HepG2 (cell line): ENCODE measurements around the gene ATP5F1E. TPM values are rescaled to one million over a fixed set of nuclear protein-coding genes. Genes with fewer than 3 reads are reported as not detected.
A peak's percentile ranks its signal among the peaks of the same experiment; 100 is the strongest.

Experiments
- AHR ChIP-seq: IDR thresholded peaks from 2 replicates; pipeline ENCODE4 v1.6.1; 2018; ENCODE audit warnings: missing genetic modification reagents, missing compliant biosample characterization
- BATF2 ChIP-seq: sonication (generic); formaldehyde crosslinking; IDR thresholded peaks from 2 replicates; pipeline ENCODE4 v1.8.0; 2022; ENCODE audit warnings: mild to moderate bottlenecking, missing genetic modification reagents, moderate library complexity
- CAMTA2 ChIP-seq: sonication (generic); formaldehyde crosslinking; IDR thresholded peaks from 2 replicates; pipeline ENCODE4 v1.4.0; 2020; ENCODE audit warnings: mild to moderate bottlenecking, missing genetic modification reagents, borderline replicate concordance
- GABPA ChIP-seq, 2 experiments: IDR thresholded peaks; 2 replicates each; pipeline ENCODE4 v1.6.1; 2011 to 2016; ENCODE audit warnings: low read depth in 2 of 2, low read length in 1 of 2, missing biosample characterization in 1 of 2, missing genetic modification characterization in 1 of 2
- ISX ChIP-seq: sonication (generic); formaldehyde crosslinking; conservative IDR thresholded peaks from 2 replicates; pipeline ENCODE4 v1.5.0; 2020; ENCODE audit warnings: missing genetic modification reagents
- KLF15 ChIP-seq: sonication (generic); formaldehyde crosslinking; IDR thresholded peaks from 2 replicates; pipeline ENCODE4 v1.8.1; 2023; ENCODE audit warnings: borderline replicate concordance, mild to moderate bottlenecking, inconsistent platforms, missing genetic modification reagents, mixed read lengths
- NONO ChIP-seq, 2 experiments: fragments of 450-650 bp in 1 of 2; sonication (generic) in 1 of 2; formaldehyde crosslinking in 1 of 2; IDR thresholded peaks in 1 of 2; conservative IDR thresholded peaks in 1 of 2; 2 replicates each; pipeline versions ENCODE4 v1.6.1 to v1.8.0; 2017 to 2022; ENCODE audit warnings: mild to moderate bottlenecking in 1 of 2, missing genetic modification reagents in 1 of 2, moderate library complexity in 1 of 2
- PCBP1 ChIP-seq: fragments of 200-400 bp; formaldehyde crosslinking; IDR thresholded peaks from 2 replicates; pipeline ENCODE4 v1.6.1; 2017; ENCODE audit warnings: mild to moderate bottlenecking, low read depth, low read length, borderline replicate concordance
- SSRP1 ChIP-seq: IDR thresholded peaks from 2 replicates; pipeline ENCODE4 v1.6.1; 2016; ENCODE audit warnings: control low read depth
- ZBTB34 ChIP-seq: sonication (generic); formaldehyde crosslinking; IDR thresholded peaks from 2 replicates; pipeline ENCODE4 v1.8.0; 2022; ENCODE audit warnings: mild to moderate bottlenecking, missing genetic modification reagents
- ZBTB37 ChIP-seq: sonication (generic); formaldehyde crosslinking; IDR thresholded peaks from 2 replicates; pipeline ENCODE4 v1.4.0; 2020; ENCODE audit warnings: mild to moderate bottlenecking, missing genetic modification reagents
- ZNF317 ChIP-seq: sonication (generic); formaldehyde crosslinking; IDR thresholded peaks from 2 replicates; pipeline ENCODE4 v1.5.0; 2020; ENCODE audit warnings: mild to moderate bottlenecking, missing genetic modification reagents
- ZNF414 ChIP-seq: sonication (generic); formaldehyde crosslinking; IDR thresholded peaks from 2 replicates; pipeline ENCODE4 v1.5.0; 2020; ENCODE audit warnings: missing genetic modification reagents
- ZNF430 ChIP-seq: sonication (generic); formaldehyde crosslinking; IDR thresholded peaks from 2 replicates; pipeline ENCODE4 v1.9.0; 2021; ENCODE audit warnings: mild to moderate bottlenecking, missing genetic modification reagents
- ZNF570 ChIP-seq: sonication (generic); formaldehyde crosslinking; IDR thresholded peaks from 2 replicates; pipeline ENCODE4 v1.4.0; 2020; ENCODE audit warnings: mild to moderate bottlenecking, missing genetic modification reagents, borderline replicate concordance
- ZNF703 ChIP-seq: sonication (generic); formaldehyde crosslinking; IDR thresholded peaks from 2 replicates; pipeline ENCODE4 v1.5.1; 2020; ENCODE audit warnings: missing genetic modification reagents, mild to moderate bottlenecking, moderate library complexity, borderline replicate concordance
- ZSCAN5A ChIP-seq: sonication (generic); formaldehyde crosslinking; IDR thresholded peaks from 2 replicates; pipeline ENCODE4 v1.8.0; 2022; ENCODE audit warnings: mild to moderate bottlenecking, missing genetic modification reagents, borderline replicate concordance
- polyA plus RNA-seq, 8 experiments: library from polyadenylated mRNA; depleted of rRNA in 3 of 8; stranded (reverse) in 7 of 8; unstranded in 1 of 8; fragments of >200 nt; fragmentation: Illumina TruSeq in 4 of 8; extraction: Trizol in 4 of 8; gene quantifications; 2 replicates each; pipeline versions ENCODE4 v1.2.1 to v1.2.3, GENCODE V29; 2011 to 2016; ENCODE audit warnings: low read depth in 4 of 8, missing spikeins in 1 of 8, mixed read lengths in 1 of 8; ENCODE audit not compliant: insufficient read depth in 1 of 8
- total RNA-seq, 5 experiments: library from RNA; depleted of rRNA; stranded (reverse); fragments of >200 nt; fragmentation: Illumina TruSeq; extraction: Trizol; gene quantifications; 2 replicates each; pipeline ENCODE4 v1.2.3, GENCODE V29; 2016; ENCODE audit warnings: low read depth in 1 of 5
- TF ChIP-seq, protein P1 (sequence below): sonication (generic); formaldehyde crosslinking; IDR thresholded peaks from 2 replicates; pipeline ENCODE4 v1.4.0; 2020; ENCODE audit warnings: mild to moderate bottlenecking, missing genetic modification reagents
- TF ChIP-seq, protein P2 (sequence below): sonication (generic); formaldehyde crosslinking; IDR thresholded peaks from 2 replicates; pipeline ENCODE4; 2020; ENCODE audit warnings: missing genetic modification reagents, mild to moderate bottlenecking, borderline replicate concordance

Gene ATP5F1E
- total and polyA plus RNA-seq, 2 of the 13 experiments (the other 11 are each of a cell fraction or from before 2014, with no cell fraction given), result 121 to 134 TPM

- TF ChIP-seq CAMTA2 (CRISPR knock-in tag), result peak; percentile 50; the same call in 1 of the 2 replicates
- TF ChIP-seq ISX (CRISPR knock-in tag), result no peak
- TF ChIP-seq ZBTB34, result no peak
- no peak for TF ChIP-seq GABPA (IDR thresholded peaks at IDR 0.05; ENCODE audit: low read depth, low read length)
- TF ChIP-seq GABPA (CRISPR knock-in tag; IDR thresholded peaks at IDR 0.05; ENCODE audit: low read depth), result peak; percentile 56; the same call in 1 of the 2 replicates
- no peak for TF ChIP-seq PCBP1
- no peak for TF ChIP-seq BATF2 (CRISPR knock-in tag)
- TF ChIP-seq, protein P1, sequence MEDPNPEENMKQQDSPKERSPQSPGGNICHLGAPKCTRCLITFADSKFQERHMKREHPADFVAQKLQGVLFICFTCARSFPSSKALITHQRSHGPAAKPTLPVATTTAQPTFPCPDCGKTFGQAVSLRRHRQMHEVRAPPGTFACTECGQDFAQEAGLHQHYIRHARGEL (CRISPR knock-in tag), result no peak
- no peak for TF ChIP-seq SSRP1 (CRISPR knock-in tag)
- TF ChIP-seq NONO (IDR thresholded peaks at IDR 0.05), result no peak
- no peak for TF ChIP-seq NONO (CRISPR knock-in tag; conservative IDR thresholded peaks at IDR 0.05)
- TF ChIP-seq AHR (CRISPR knock-in tag), result no peak
- no peak; the same call in 1 of the 2 replicates for TF ChIP-seq ZNF430 (CRISPR knock-in tag)
- TF ChIP-seq ZNF703 (CRISPR knock-in tag), result peak; percentile 89
- no peak for TF ChIP-seq ZBTB37 (CRISPR knock-in tag)
- no peak for TF ChIP-seq ZSCAN5A (CRISPR knock-in tag)
- TF ChIP-seq ZNF570 (CRISPR knock-in tag), result no peak
- TF ChIP-seq, protein P2, sequence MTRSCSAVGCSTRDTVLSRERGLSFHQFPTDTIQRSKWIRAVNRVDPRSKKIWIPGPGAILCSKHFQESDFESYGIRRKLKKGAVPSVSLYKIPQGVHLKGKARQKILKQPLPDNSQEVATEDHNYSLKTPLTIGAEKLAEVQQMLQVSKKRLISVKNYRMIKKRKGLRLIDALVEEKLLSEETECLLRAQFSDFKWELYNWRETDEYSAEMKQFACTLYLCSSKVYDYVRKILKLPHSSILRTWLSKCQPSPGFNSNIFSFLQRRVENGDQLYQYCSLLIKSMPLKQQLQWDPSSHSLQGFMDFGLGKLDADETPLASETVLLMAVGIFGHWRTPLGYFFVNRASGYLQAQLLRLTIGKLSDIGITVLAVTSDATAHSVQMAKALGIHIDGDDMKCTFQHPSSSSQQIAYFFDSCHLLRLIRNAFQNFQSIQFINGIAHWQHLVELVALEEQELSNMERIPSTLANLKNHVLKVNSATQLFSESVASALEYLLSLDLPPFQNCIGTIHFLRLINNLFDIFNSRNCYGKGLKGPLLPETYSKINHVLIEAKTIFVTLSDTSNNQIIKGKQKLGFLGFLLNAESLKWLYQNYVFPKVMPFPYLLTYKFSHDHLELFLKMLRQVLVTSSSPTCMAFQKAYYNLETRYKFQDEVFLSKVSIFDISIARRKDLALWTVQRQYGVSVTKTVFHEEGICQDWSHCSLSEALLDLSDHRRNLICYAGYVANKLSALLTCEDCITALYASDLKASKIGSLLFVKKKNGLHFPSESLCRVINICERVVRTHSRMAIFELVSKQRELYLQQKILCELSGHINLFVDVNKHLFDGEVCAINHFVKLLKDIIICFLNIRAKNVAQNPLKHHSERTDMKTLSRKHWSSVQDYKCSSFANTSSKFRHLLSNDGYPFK (CRISPR knock-in tag), result no peak; the same call in 1 of the 2 replicates
- no peak for TF ChIP-seq ZNF414 (CRISPR knock-in tag)
- peak; percentile 65 for TF ChIP-seq ZNF317 (CRISPR knock-in tag)
- no peak; the same call in 1 of the 2 replicates for TF ChIP-seq KLF15 (CRISPR knock-in tag)
Measured at GRCh38 chr20:59042151-59042795, 10.1 kb upstream of the ATP5F1E start, which contains the start of gene PRELID3B (continued).
